IgD-negative memory B cell (primary cell): ENCODE measurements around the gene PAPPA2. TPM values are rescaled to one million over a fixed set of nuclear protein-coding genes. Genes with fewer than 3 reads are reported as not detected.

Experiments used
- H3K27ac Mint-ChIP-seq, 3 donors: one replicate each; pipeline ENCODE4 v1.8.0; 2020 to 2022; ENCODE audit warnings: mild to moderate bottlenecking in 3 of 3, mixed read lengths in 3 of 3, moderate library complexity in 1 of 3
- H3K27me3 Mint-ChIP-seq: one replicate; pipeline ENCODE4 v1.8.0; 2021; ENCODE audit warnings: mixed read lengths
- H3K36me3 Mint-ChIP-seq: one replicate; pipeline ENCODE4 v1.8.0; 2020; ENCODE audit warnings: mild to moderate bottlenecking, mixed read lengths
- H3K4me1 Mint-ChIP-seq, 3 donors: one replicate each; pipeline ENCODE4 v1.8.0; 2020 to 2022; ENCODE audit warnings: mixed read lengths in 3 of 3, mild to moderate bottlenecking in 1 of 3
- H3K4me3 Mint-ChIP-seq, 4 donors: one replicate each; pipeline ENCODE4 v1.8.0; 2020 to 2022; ENCODE audit warnings: mild to moderate bottlenecking in 4 of 4, mixed read lengths in 4 of 4, moderate library complexity in 3 of 4
- H3K9me3 Mint-ChIP-seq, 3 donors: one replicate each; pipeline ENCODE4 v1.8.0; 2020 to 2021; ENCODE audit warnings: mixed read lengths in 3 of 3, mild to moderate bottlenecking in 1 of 3
- polyA plus RNA-seq: library from polyadenylated mRNA; unstranded; fragments of 300-500 nt; fragmentation: Illumina TruSeq; gene quantifications from one replicate; pipeline ENCODE4 v1.2.3, GENCODE V29; 2021

Gene PAPPA2
- polyA plus RNA-seq, 1 donor from 2014 or later, result not detected

GRCh38 chr1:176854121-176854520, 391.1 kb downstream of the PAPPA2 start:
- no peaks in the 10 kb centered on the region for H3K4me1 Mint-ChIP-seq
- no peaks in the 10 kb centered on the region for H3K9me3 Mint-ChIP-seq
- H3K27ac Mint-ChIP-seq, result no peak overlapping the region
- H3K36me3 Mint-ChIP-seq, result no peaks in the 10 kb centered on the region
- no peak overlapping the region for H3K4me3 Mint-ChIP-seq
- H3K27me3 Mint-ChIP-seq, result peaks cover 3% of the 10 kb centered on the region

GRCh38 chr1:176854758-176855745, 392.1 kb downstream of the PAPPA2 start:
- no peaks in the 10 kb centered on the region for H3K4me1 Mint-ChIP-seq
- no peaks in the 10 kb centered on the region for H3K36me3 Mint-ChIP-seq
- no peak overlapping the region for H3K27ac Mint-ChIP-seq
- peaks cover 3% of the 10 kb centered on the region for H3K27me3 Mint-ChIP-seq
- no peak overlapping the region for H3K4me3 Mint-ChIP-seq
- no peaks in the 10 kb centered on the region for H3K9me3 Mint-ChIP-seq

GRCh38 chr1:176857632-176858031, 394.7 kb downstream of the PAPPA2 start:
- Mint-ChIP-seq H3K27me3 (peaks cover 3% of the 10 kb centered on the region), H3K27ac (no peak overlapping the region), H3K4me1 (no peaks in the 10 kb centered on the region), H3K9me3 (peaks cover 0 to 1% (median 0%) of the 10 kb centered on the region in 3 donors), H3K36me3 (no peaks in the 10 kb centered on the region), H3K4me3 (no peak overlapping the region)

- Mint-ChIP-seq H3K4me3 (no peak overlapping the region), H3K36me3 (no peaks in the 10 kb centered on the region), H3K27me3 (peaks cover 2% of the 10 kb centered on the region), H3K27ac (no peak overlapping the region), H3K4me1 (no peaks in the 10 kb centered on the region), H3K9me3 (peaks cover 0 to 1% (median 0%) of the 10 kb centered on the region in 3 donors)
Measured at GRCh38 chr1:176858433-176858916, 395.5 kb downstream of the PAPPA2 start.

GRCh38 chr1:176863613-176864012, 400.6 kb downstream of the PAPPA2 start:
- H3K4me3 Mint-ChIP-seq, result no peak overlapping the region
- no peak overlapping the region for H3K27ac Mint-ChIP-seq
- no peaks in the 10 kb centered on the region for H3K27me3 Mint-ChIP-seq
- H3K36me3 Mint-ChIP-seq, result no peaks in the 10 kb centered on the region
- no peaks in the 10 kb centered on the region for H3K4me1 Mint-ChIP-seq
- H3K9me3 Mint-ChIP-seq, result peaks cover 1 to 5% (median 1%) of the 10 kb centered on the region in 3 donors

GRCh38 chr1:176864211-176864610, 401.2 kb downstream of the PAPPA2 start:
- H3K4me1 Mint-ChIP-seq, result no peaks in the 10 kb centered on the region
- no peak overlapping the region for H3K27ac Mint-ChIP-seq
- H3K27me3 Mint-ChIP-seq, result no peaks in the 10 kb centered on the region
- H3K36me3 Mint-ChIP-seq, result no peaks in the 10 kb centered on the region
- peaks cover 1 to 5% (median 1%) of the 10 kb centered on the region in 3 donors for H3K9me3 Mint-ChIP-seq
- no peak overlapping the region for H3K4me3 Mint-ChIP-seq

GRCh38 chr1:176866011-176866714, 403.2 kb downstream of the PAPPA2 start:
- no peak overlapping the region for H3K27ac Mint-ChIP-seq
- H3K4me1 Mint-ChIP-seq, result no peaks in the 10 kb centered on the region
- H3K27me3 Mint-ChIP-seq, result no peaks in the 10 kb centered on the region
- peaks cover 1 to 5% (median 1%) of the 10 kb centered on the region in 3 donors for H3K9me3 Mint-ChIP-seq
- peak overlapping the region in 1 of 4 donors; percentile 20 for H3K4me3 Mint-ChIP-seq
- no peaks in the 10 kb centered on the region for H3K36me3 Mint-ChIP-seq

GRCh38 chr1:176869577-176869976, 406.6 kb downstream of the PAPPA2 start:
- no peak overlapping the region for H3K4me3 Mint-ChIP-seq
- no peaks in the 10 kb centered on the region for H3K4me1 Mint-ChIP-seq
- no peaks in the 10 kb centered on the region for H3K27me3 Mint-ChIP-seq
- H3K9me3 Mint-ChIP-seq, result peaks cover 0 to 5% (median 1%) of the 10 kb centered on the region in 3 donors
- no peak overlapping the region for H3K27ac Mint-ChIP-seq
- no peaks in the 10 kb centered on the region for H3K36me3 Mint-ChIP-seq

- no peaks in the 10 kb centered on the region for H3K36me3 Mint-ChIP-seq
- H3K4me3 Mint-ChIP-seq, result no peak overlapping the region
- H3K9me3 Mint-ChIP-seq, result no peaks in the 10 kb centered on the region
- H3K4me1 Mint-ChIP-seq, result no peaks in the 10 kb centered on the region
- no peaks in the 10 kb centered on the region for H3K27me3 Mint-ChIP-seq
- H3K27ac Mint-ChIP-seq, result peak overlapping the region in 1 of 3 donors; percentile 37
Measured at GRCh38 chr1:176876966-176877515, 414.1 kb downstream of the PAPPA2 start.

- no peaks in the 10 kb centered on the region for H3K4me1 Mint-ChIP-seq
- no peak overlapping the region for H3K4me3 Mint-ChIP-seq
- H3K27me3 Mint-ChIP-seq, result no peaks in the 10 kb centered on the region
- no peaks in the 10 kb centered on the region for H3K9me3 Mint-ChIP-seq
- H3K27ac Mint-ChIP-seq, result no peak overlapping the region
- no peaks in the 10 kb centered on the region for H3K36me3 Mint-ChIP-seq
Measured at GRCh38 chr1:176877557-176877956, 414.6 kb downstream of the PAPPA2 start.

- no peaks in the 10 kb centered on the region for H3K36me3 Mint-ChIP-seq
- H3K9me3 Mint-ChIP-seq, result no peaks in the 10 kb centered on the region
- H3K27me3 Mint-ChIP-seq, result no peaks in the 10 kb centered on the region
- no peak overlapping the region for H3K27ac Mint-ChIP-seq
- no peaks in the 10 kb centered on the region for H3K4me1 Mint-ChIP-seq
- no peak overlapping the region for H3K4me3 Mint-ChIP-seq
Measured at GRCh38 chr1:176878750-176879536, 416.0 kb downstream of the PAPPA2 start.

GRCh38 chr1:176879784-176880620, 417.0 kb downstream of the PAPPA2 start:
- no peak overlapping the region for H3K27ac Mint-ChIP-seq
- no peak overlapping the region for H3K4me3 Mint-ChIP-seq
- H3K9me3 Mint-ChIP-seq, result no peaks in the 10 kb centered on the region
- H3K36me3 Mint-ChIP-seq, result no peaks in the 10 kb centered on the region
- peaks cover under 1% of the 10 kb centered on the region for H3K27me3 Mint-ChIP-seq
- no peaks in the 10 kb centered on the region for H3K4me1 Mint-ChIP-seq

GRCh38 chr1:176880955-176881595, 418.1 kb downstream of the PAPPA2 start:
- Mint-ChIP-seq H3K27me3 (peaks cover 4% of the 10 kb centered on the region), H3K36me3 (no peaks in the 10 kb centered on the region), H3K4me1 (no peaks in the 10 kb centered on the region), H3K9me3 (no peaks in the 10 kb centered on the region), H3K27ac (no peak overlapping the region), H3K4me3 (no peak overlapping the region)
